Thyroid gland (tissue), 4 donors: ENCODE results near the gene CNKSR1.

Source experiments
- POLR2A ChIP-seq, 2 donors: fragments of 450-650 bp; IDR thresholded peaks; one replicate each; pipeline ENCODE4 v1.6.1; 2017; ENCODE audit warnings: antibody characterized with exemption in 2 of 2, mild to moderate bottlenecking in 2 of 2, moderate library complexity in 1 of 2
- TF ChIP-seq, protein P1 (sequence below), 6 experiments: fragments of 200-600 bp in 3 of 6; fragments of 450-650 bp in 3 of 6; sonication (generic) in 3 of 6; IDR thresholded peaks; one replicate each; pipeline ENCODE4 v1.5.1; 2016 to 2019; ENCODE audit warnings: antibody characterized with exemption in 6 of 6, mild to moderate bottlenecking in 2 of 6, inconsistent platforms in 1 of 6, moderate library complexity in 1 of 6

DNA sequence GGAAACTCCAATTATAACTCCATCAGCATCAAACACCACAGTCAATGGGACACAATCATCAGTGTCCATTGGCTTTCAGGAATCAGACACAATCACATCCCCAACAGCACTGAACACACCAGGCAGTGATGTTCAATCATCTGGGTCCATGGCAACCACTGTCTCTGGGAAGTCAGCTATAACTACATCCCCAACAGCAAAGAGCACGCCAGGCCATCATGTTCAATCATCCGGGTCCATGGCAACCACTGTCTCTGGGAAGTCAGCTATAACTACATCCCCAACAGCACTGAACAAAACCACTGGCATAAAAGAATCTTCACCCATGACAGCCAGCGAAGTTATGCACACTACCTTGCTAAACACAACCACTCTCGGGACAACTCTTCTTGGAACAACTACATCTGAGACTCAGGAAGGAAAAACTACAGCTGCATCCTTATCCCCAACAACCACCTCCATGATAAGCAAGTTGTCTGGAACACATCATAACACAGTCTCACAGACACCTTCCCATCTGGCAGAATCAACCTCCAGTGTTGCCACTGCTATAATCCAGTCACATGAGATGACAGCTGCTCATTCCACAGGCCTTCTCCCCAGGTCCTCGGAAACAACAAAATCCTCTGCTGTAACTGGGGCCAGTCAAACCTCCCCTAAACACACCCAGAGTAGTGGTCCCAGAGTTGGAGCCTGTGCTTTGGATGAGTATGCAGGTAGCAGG, 33.0 kb downstream of the CNKSR1 start:
- TF ChIP-seq, protein P1, sequence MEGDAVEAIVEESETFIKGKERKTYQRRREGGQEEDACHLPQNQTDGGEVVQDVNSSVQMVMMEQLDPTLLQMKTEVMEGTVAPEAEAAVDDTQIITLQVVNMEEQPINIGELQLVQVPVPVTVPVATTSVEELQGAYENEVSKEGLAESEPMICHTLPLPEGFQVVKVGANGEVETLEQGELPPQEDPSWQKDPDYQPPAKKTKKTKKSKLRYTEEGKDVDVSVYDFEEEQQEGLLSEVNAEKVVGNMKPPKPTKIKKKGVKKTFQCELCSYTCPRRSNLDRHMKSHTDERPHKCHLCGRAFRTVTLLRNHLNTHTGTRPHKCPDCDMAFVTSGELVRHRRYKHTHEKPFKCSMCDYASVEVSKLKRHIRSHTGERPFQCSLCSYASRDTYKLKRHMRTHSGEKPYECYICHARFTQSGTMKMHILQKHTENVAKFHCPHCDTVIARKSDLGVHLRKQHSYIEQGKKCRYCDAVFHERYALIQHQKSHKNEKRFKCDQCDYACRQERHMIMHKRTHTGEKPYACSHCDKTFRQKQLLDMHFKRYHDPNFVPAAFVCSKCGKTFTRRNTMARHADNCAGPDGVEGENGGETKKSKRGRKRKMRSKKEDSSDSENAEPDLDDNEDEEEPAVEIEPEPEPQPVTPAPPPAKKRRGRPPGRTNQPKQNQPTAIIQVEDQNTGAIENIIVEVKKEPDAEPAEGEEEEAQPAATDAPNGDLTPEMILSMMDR (IDR thresholded peaks at IDR 0.05): no peak
- no peak for TF ChIP-seq POLR2A (IDR thresholded peaks at IDR 0.05)
